Activated CD4-positive, alpha-beta T cell treated with anti-CD3 and anti-CD28 coated beads, Interleukin-2, amount 50 U/mL, for 48 hours (primary cell): ENCODE data around the gene MICAL3.
"Not testable (repeated sequence)": the region's sequence is repeated elsewhere in the genome, so short reads cannot be mapped to it uniquely, and the experiment has no call there.

ENCODE experiments used
- DNase-seq, 2 experiments: peaks; one replicate each; pipeline ENCODE4 v3.0.0-alpha.2; 2020

The MICAL3 gene

GRCh38 chr22:18024276-18024939 is at the start of gene MICAL3:
MICAL3 (minus strand) TSS chr22:18024561; CDS start chr22:17906812, 117,749 bp downstream.
- peak; percentile 63 to 69 for DNase-seq

GRCh38 chr22:18073927-18074326 is 49.6 kb upstream of the MICAL3 start:
- DNase-seq = not testable (repeated sequence)

- no peak for DNase-seq
Observed at GRCh38 chr22:18073467-18073866, 49.1 kb upstream of the MICAL3 start.

- no peak for DNase-seq
Observed at GRCh38 chr22:18071968-18072310, 47.6 kb upstream of the MICAL3 start.

GRCh38 chr22:18071307-18071967 is 47.1 kb upstream of the MICAL3 start:
- DNase-seq = not testable (repeated sequence)

GRCh38 chr22:18070556-18071306 is 46.4 kb upstream of the MICAL3 start:
- peak in 1 of 2 experiments; percentile 28 for DNase-seq

GRCh38 chr22:18070041-18070440 is 45.7 kb upstream of the MICAL3 start:
- DNase-seq = no peak

GRCh38 chr22:18069041-18069440 is 44.7 kb upstream of the MICAL3 start:
- DNase-seq = no peak

- DNase-seq = no peak
Observed at GRCh38 chr22:18068381-18068988, 44.1 kb upstream of the MICAL3 start.

GRCh38 chr22:18067548-18068341 is 43.4 kb upstream of the MICAL3 start:
- DNase-seq = no peak

GRCh38 chr22:18067121-18067520 is 42.8 kb upstream of the MICAL3 start:
- DNase-seq = no peak

- no peak for DNase-seq
Observed at GRCh38 chr22:18066181-18066859, 42.0 kb upstream of the MICAL3 start.

- no peak for DNase-seq
Observed at GRCh38 chr22:18065256-18065655, 40.9 kb upstream of the MICAL3 start.

GRCh38 chr22:18064636-18065035 is 40.3 kb upstream of the MICAL3 start:
- DNase-seq = no peak

- DNase-seq = not testable (repeated sequence)
Observed at GRCh38 chr22:18063715-18064114, 39.4 kb upstream of the MICAL3 start.

GRCh38 chr22:18063306-18063705 is 38.9 kb upstream of the MICAL3 start:
- DNase-seq = no peak

GRCh38 chr22:18062421-18062820 is 38.1 kb upstream of the MICAL3 start:
- DNase-seq = no peak

GRCh38 chr22:18060646-18061620 is 36.6 kb upstream of the MICAL3 start:
- no peak for DNase-seq

GRCh38 chr22:18059991-18060390 is 35.6 kb upstream of the MICAL3 start:
- no peak for DNase-seq

- no peak for DNase-seq
Observed at GRCh38 chr22:18059473-18059872, 35.1 kb upstream of the MICAL3 start.

GRCh38 chr22:18059094-18059417 is 34.7 kb upstream of the MICAL3 start:
- DNase-seq = no peak
